Iris pigment epithelial cell (primary cell): ENCODE results near the gene PTPRT.

Source experiments
- DNase-seq: peaks from one replicate; pipeline ENCODE4 v3.0.0-alpha.2; 2011; ENCODE audit warnings: low read depth

Gene PTPRT

GRCh38 chr20:42714298-42715141, 475.2 kb downstream of the PTPRT start:
- DNase-seq = no peak

GRCh38 chr20:42708266-42708665, 481.4 kb downstream of the PTPRT start:
- no peak for DNase-seq

- no peak for DNase-seq
Measured at GRCh38 chr20:42706759-42707158, 482.9 kb downstream of the PTPRT start.

GRCh38 chr20:42705550-42705949, 484.2 kb downstream of the PTPRT start:
- no peak for DNase-seq

GRCh38 chr20:42703744-42704143, 486.0 kb downstream of the PTPRT start:
- no peak for DNase-seq

- no peak for DNase-seq
Measured at GRCh38 chr20:42701948-42702347, 487.8 kb downstream of the PTPRT start.

GRCh38 chr20:42700372-42700771, 489.3 kb downstream of the PTPRT start:
- no peak for DNase-seq

- no peak for DNase-seq
Measured at GRCh38 chr20:42697962-42698361, 491.7 kb downstream of the PTPRT start.

GRCh38 chr20:42690842-42691437, 498.8 kb downstream of the PTPRT start:
- DNase-seq = no peak

GRCh38 chr20:42688576-42688975, 501.1 kb downstream of the PTPRT start:
- DNase-seq = no peak

- DNase-seq = no peak
Measured at GRCh38 chr20:42686057-42686456, 503.6 kb downstream of the PTPRT start.

GRCh38 chr20:42678895-42679294, 510.8 kb downstream of the PTPRT start:
- no peak for DNase-seq

GRCh38 chr20:42656130-42656529, 533.6 kb downstream of the PTPRT start:
- DNase-seq = no peak

- no peak for DNase-seq
Measured at GRCh38 chr20:42652266-42652665, 537.4 kb downstream of the PTPRT start.

- no peak for DNase-seq
Measured at GRCh38 chr20:42650191-42650746, 539.4 kb downstream of the PTPRT start.

GRCh38 chr20:42649748-42650147, 540.0 kb downstream of the PTPRT start:
- no peak for DNase-seq

GRCh38 chr20:42646250-42646649, 543.5 kb downstream of the PTPRT start:
- no peak for DNase-seq

GRCh38 chr20:42641886-42642285, 547.8 kb downstream of the PTPRT start:
- DNase-seq = no peak

- DNase-seq = no peak
Measured at GRCh38 chr20:42639140-42639539, 550.6 kb downstream of the PTPRT start.

- no peak for DNase-seq
Measured at GRCh38 chr20:42635699-42636411, 553.9 kb downstream of the PTPRT start.

GRCh38 chr20:42634156-42634555, 555.5 kb downstream of the PTPRT start:
- no peak for DNase-seq

- no peak for DNase-seq
Measured at GRCh38 chr20:42628683-42629082, 561.0 kb downstream of the PTPRT start.

- no peak for DNase-seq
Measured at GRCh38 chr20:42613076-42613475, 576.6 kb downstream of the PTPRT start.
